CD4-positive, alpha-beta T cell (primary cell): Measurements from ENCODE around the gene RNF7. TPM values are rescaled to one million over a fixed set of nuclear protein-coding genes. Genes with fewer than 3 reads are reported as not detected.

Experiments used
- ATAC-seq: fragments of 200-7000 bp; cut with Tn5 transposase; one replicate; pipeline ENCODE4 v1.10.0; 2022; ENCODE audit warnings: mild to moderate bottlenecking; ENCODE audit not compliant: poor library complexity
- CTCF ChIA-PET: fragments of 350-600 bp; sonication (Branson Sonifier 250); formaldehyde crosslinking; loops from one replicate; lab custom pipeline; 2021; ENCODE audit warnings: antibody characterized with exemption, inconsistent platforms; lab: Charles Lee
- POLR2A ChIA-PET: fragments of 350-600 bp; sonication (Branson Sonifier 250); formaldehyde crosslinking; loops from one replicate; lab custom pipeline; 2021; ENCODE audit warnings: antibody characterized with exemption, inconsistent platforms; lab: Charles Lee
- DNase-seq, 14 experiments: peaks; one replicate each; pipeline ENCODE4 v3.0.0-alpha.2; 2013 to 2020; ENCODE audit warnings: mixed read lengths in 2 of 14
- H3K27ac ChIP-seq, 2 donors: one replicate each; pipeline versions ENCODE4 v1.5.1 to v1.7.0; 2013; ENCODE audit warnings: low read length in 2 of 2, low read depth in 1 of 2, mild to moderate bottlenecking in 1 of 2
- H3K27me3 ChIP-seq, 2 experiments: 1 replicate in 1 of 2; 2 replicates in 1 of 2; pipeline versions ENCODE4 v1.6.1 to v1.7.0; 2013; ENCODE audit warnings: low read length in 2 of 2, control low read depth in 1 of 2, mild to moderate bottlenecking in 1 of 2, moderate library complexity in 1 of 2; ENCODE audit not compliant: insufficient read depth in 2 of 2, control insufficient read depth in 1 of 2
- H3K36me3 ChIP-seq: one replicate; pipeline ENCODE4 v1.6.1; 2013; ENCODE audit warnings: low read length, control low read depth; ENCODE audit not compliant: insufficient read depth
- H3K4me1 ChIP-seq: one replicate; pipeline ENCODE4 v1.6.1; 2013; ENCODE audit warnings: low read length, control low read depth; ENCODE audit not compliant: insufficient read depth
- H3K4me3 ChIP-seq: one replicate; pipeline ENCODE4 v1.5.1; 2013; ENCODE audit warnings: mild to moderate bottlenecking, low read length, moderate library complexity
- H3K9me3 ChIP-seq, 2 experiments: 1 replicate in 1 of 2; 2 replicates in 1 of 2; pipeline versions ENCODE4 v1.6.1 to v1.7.0; 2013; ENCODE audit warnings: low read length in 2 of 2, mild to moderate bottlenecking in 2 of 2, control low read depth in 1 of 2, moderate library complexity in 1 of 2; ENCODE audit not compliant: control insufficient read depth in 1 of 2, insufficient read depth in 1 of 2
- H3K27ac Mint-ChIP-seq: one replicate; pipeline ENCODE4 v1.8.0; 2020; ENCODE audit warnings: mixed read lengths
- H3K27me3 Mint-ChIP-seq: one replicate; pipeline ENCODE4 v1.8.0; 2021; ENCODE audit warnings: mixed read lengths
- H3K36me3 Mint-ChIP-seq: one replicate; pipeline ENCODE4 v1.8.0; 2021; ENCODE audit warnings: low read depth, mixed read lengths
- H3K4me1 Mint-ChIP-seq: one replicate; pipeline ENCODE4 v1.8.0; 2021; ENCODE audit warnings: low read depth, mixed read lengths
- H3K4me3 Mint-ChIP-seq: one replicate; pipeline ENCODE4 v1.8.0; 2020; ENCODE audit warnings: mild to moderate bottlenecking, mixed read lengths
- H3K9me3 Mint-ChIP-seq: one replicate; pipeline ENCODE4 v1.8.0; 2020; ENCODE audit warnings: mixed read lengths
- CTCF ChIP-seq: fragments of 200-600 bp; IDR thresholded peaks from one replicate; pipeline ENCODE4 v1.8.0; 2022; ENCODE audit warnings: antibody characterized with exemption, mild to moderate bottlenecking
- intact Hi-C, 2 experiments: fragments of 100-400 bp; cut with DNase I in 1 of 2; cut with micrococcal nuclease in 1 of 2; formaldehyde crosslinking; loops; one replicate each; pipeline versions ENCODE4 v1.15.1 to v1.9.0; 2023 to 2025; cut with DNase I, micrococcal nuclease
- total RNA-seq, 174 experiments: library from RNA in 2 of 174; stranded (reverse) in 2 of 174; gene quantifications; one replicate each; pipeline ENCODE4 v1.2.3 and lab custom pipeline; 2021 to 2026

The RNF7 gene
- total RNA-seq, 2 experiments from 2014 or later = 60.7 to 65.7 TPM

- intact Hi-C loops = no loop called here
- DNase-seq (no peak), ATAC-seq (no peak)
- no peak for TF ChIP-seq CTCF
- Histone ChIP-seq H3K4me1 (no peaks in the 10 kb centered on the region), H3K9me3 (no peaks in the 10 kb centered on the region), H3K36me3 (no peaks in the 10 kb centered on the region), H3K4me3 (no peak overlapping the region), H3K27me3 (no peaks in the 10 kb centered on the region), H3K27ac (no peak overlapping the region)
- CTCF ChIA-PET = no interaction called here
- Mint-ChIP-seq H3K9me3 (no peaks in the 10 kb centered on the region), H3K27ac (no peak overlapping the region), H3K4me1 (no peaks in the 10 kb centered on the region), H3K36me3 (no peaks in the 10 kb centered on the region), H3K4me3 (no peak overlapping the region), H3K27me3 (no peaks in the 10 kb centered on the region)
- POLR2A ChIA-PET = no interaction called here
Measured at GRCh38 chr3:141764986-141765385, 26.9 kb downstream of the RNF7 start.

GRCh38 chr3:141767066-141767465 lies 29.0 kb downstream of the RNF7 start:
- intact Hi-C loops = no loop called here
- Mint-ChIP-seq H3K4me1 (no peaks in the 10 kb centered on the region), H3K9me3 (no peaks in the 10 kb centered on the region), H3K27ac (no peak overlapping the region), H3K4me3 (no peak overlapping the region), H3K27me3 (no peaks in the 10 kb centered on the region), H3K36me3 (no peaks in the 10 kb centered on the region)
- H3K4me1 ChIP-seq = no peaks in the 10 kb centered on the region
- POLR2A ChIA-PET = interaction anchor here (0.9 to 1.2 kb wide), 3 partner anchors 29 to 253 kb away, joined by 3 to 5 read pairs (median 4); no protein-coding TSS in a partner anchor
- no peaks in the 10 kb centered on the region for H3K27me3 ChIP-seq
- no peak for TF ChIP-seq CTCF
- no peak overlapping the region for H3K4me3 ChIP-seq
- H3K9me3 ChIP-seq = no peaks in the 10 kb centered on the region
- no peak for DNase-seq
- no peaks in the 10 kb centered on the region for H3K36me3 ChIP-seq
- H3K27ac ChIP-seq = no peak overlapping the region
- CTCF ChIA-PET = no interaction called here
- ATAC-seq = no peak

- Mint-ChIP-seq H3K36me3 (no peaks in the 10 kb centered on the region), H3K27me3 (no peaks in the 10 kb centered on the region), H3K27ac (no peak overlapping the region), H3K9me3 (no peaks in the 10 kb centered on the region), H3K4me3 (no peak overlapping the region), H3K4me1 (no peaks in the 10 kb centered on the region)
- TF ChIP-seq CTCF = no peak
- ChIA-PET POLR2A (no interaction called here), CTCF (no interaction called here)
- Histone ChIP-seq H3K9me3 (no peaks in the 10 kb centered on the region), H3K27ac (no peak overlapping the region), H3K4me1 (no peaks in the 10 kb centered on the region), H3K27me3 (no peaks in the 10 kb centered on the region), H3K4me3 (no peak overlapping the region), H3K36me3 (no peaks in the 10 kb centered on the region)
- intact Hi-C loops = no loop called here
- DNase-seq (no peak), ATAC-seq (no peak)
Measured at GRCh38 chr3:141769221-141769894, 31.3 kb downstream of the RNF7 start.
